K562 (cell line): ENCODE measurements around the gene EMP2. TPM values are rescaled to one million over a fixed set of nuclear protein-coding genes. Genes with fewer than 3 reads are reported as not detected.

ENCODE experiments used
- ARID2 ChIP-seq: fragments of 450-650 bp; IDR thresholded peaks from 2 replicates; pipeline ENCODE4 v1.6.1; 2017; ENCODE audit warnings: antibody characterized with exemption, mild to moderate bottlenecking
- ASH1L ChIP-seq: fragments of 450-650 bp; IDR thresholded peaks from 2 replicates; pipeline ENCODE4 v1.6.1; 2018; ENCODE audit warnings: borderline replicate concordance, mild to moderate bottlenecking, low read depth; ENCODE audit not compliant: partially characterized antibody
- CHD2 ChIP-seq: IDR thresholded peaks from 2 replicates; pipeline ENCODE4 v1.6.1; 2011; ENCODE audit warnings: low read depth, low read length
- L3MBTL2 ChIP-seq: fragments of 450-650 bp; IDR thresholded peaks from 2 replicates; pipeline ENCODE4 v1.6.1; 2016; ENCODE audit warnings: mild to moderate bottlenecking, moderate library complexity
- MBD2 ChIP-seq: sonication (generic); IDR thresholded peaks from 2 replicates; pipeline ENCODE4 v1.6.1; 2016; ENCODE audit warnings: low read depth, borderline replicate concordance
- RBM25 ChIP-seq: fragments of 200-400 bp; formaldehyde crosslinking; IDR thresholded peaks from 2 replicates; pipeline ENCODE4 v1.6.1; 2018; ENCODE audit warnings: low read length, low read depth, moderate library complexity; ENCODE audit not compliant: severe bottlenecking
- ZBTB11 ChIP-seq, 3 experiments: fragments of 200-800 bp in 1 of 3; fragments of 250-450 bp in 1 of 3; fragments of 450-650 bp in 1 of 3; sonication (Bioruptor Pico) in 1 of 3; sonication (Bioruptor generic) in 1 of 3; formaldehyde crosslinking in 1 of 3; IDR thresholded peaks; 2 replicates each; pipeline versions ENCODE4 v1.6.1 to v1.8.0; 2016 to 2022; ENCODE audit warnings: mild to moderate bottlenecking in 2 of 3, missing genetic modification characterization in 2 of 3, missing compliant biosample characterization in 1 of 3, moderate library complexity in 1 of 3
- ZNF311 ChIP-seq: fragments of 250-450 bp; sonication (Bioruptor Pico); IDR thresholded peaks from 2 replicates; pipeline ENCODE4 v1.4.0; 2020; ENCODE audit warnings: mild to moderate bottlenecking, moderate library complexity
- polyA plus RNA-seq, 8 experiments: library from polyadenylated mRNA; depleted of rRNA in 4 of 8; stranded (reverse) in 5 of 8; unstranded in 3 of 8; fragments of >200 nt; fragmentation: Nextera tagmentation in 2 of 8; fragmentation: Illumina TruSeq in 1 of 8; extraction: Ambion mirVana in 2 of 8; extraction: Trizol in 1 of 8; gene quantifications; 2 replicates each; pipeline versions ENCODE4 v1.2.1 to v1.2.3, GENCODE V29; 2011 to 2014; ENCODE audit warnings: inconsistent platforms in 1 of 8, missing spikeins in 1 of 8
- total RNA-seq, 7 experiments: library from RNA; depleted of rRNA in 6 of 7; stranded (reverse); fragments of >200 nt in 6 of 7; fragmentation: Illumina TruSeq in 2 of 7; extraction: Trizol in 2 of 7; gene quantifications; 2 replicates each; pipeline versions ENCODE4 v1.2.1 to v1.2.3, GENCODE V29; 2011 to 2021; ENCODE audit warnings: low replicate concordance in 1 of 7
- TF ChIP-seq, protein P1 (sequence below): fragments of 450-650 bp; IDR thresholded peaks from 2 replicates; pipeline ENCODE4 v1.6.1; 2016; ENCODE audit warnings: mild to moderate bottlenecking, moderate library complexity
- TF ChIP-seq, protein P2 (sequence below), 2 experiments: fragments of 450-650 bp; conservative IDR thresholded peaks; 2 replicates each; pipeline ENCODE4 v1.6.1; 2017; ENCODE audit warnings: mild to moderate bottlenecking in 2 of 2, moderate library complexity in 2 of 2

The EMP2 gene
- total and polyA plus RNA-seq, 9 of the 15 experiments (the other 6 are each of a cell fraction or from before 2014, with no cell fraction given): 0.73 to 6.2 (median 3.1) TPM

DNA sequence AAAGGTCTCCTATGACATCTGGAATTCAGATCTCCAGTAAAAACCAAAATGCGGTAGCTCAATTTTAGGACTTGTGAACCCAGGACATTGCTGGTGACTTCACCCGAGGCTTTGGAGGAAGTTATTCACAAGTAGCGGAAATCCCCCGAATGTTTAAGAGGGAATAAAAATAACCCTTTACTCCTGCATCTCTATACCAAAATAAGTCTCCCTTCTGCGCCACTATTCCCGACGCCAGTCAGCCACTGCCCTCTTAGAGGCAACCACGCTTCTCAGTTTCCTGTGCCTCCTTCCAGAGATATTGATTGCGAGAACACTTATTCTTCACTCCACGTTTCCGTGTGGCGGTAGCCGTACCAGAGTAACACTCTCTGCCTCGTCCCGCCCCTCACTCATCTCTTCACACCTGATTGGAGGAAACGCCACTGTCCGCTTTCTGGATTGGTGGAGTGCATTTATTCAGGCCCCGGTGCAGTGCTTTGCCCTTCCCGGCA, 27.4 kb downstream of the EMP2 start (continued):
- TF ChIP-seq ZBTB11 (CRISPR knock-in tag; IDR thresholded peaks at IDR 0.05): peak in 1 of 3 experiments; percentile 32; a peak in 1 of 6 replicates
- TF ChIP-seq, protein P1, sequence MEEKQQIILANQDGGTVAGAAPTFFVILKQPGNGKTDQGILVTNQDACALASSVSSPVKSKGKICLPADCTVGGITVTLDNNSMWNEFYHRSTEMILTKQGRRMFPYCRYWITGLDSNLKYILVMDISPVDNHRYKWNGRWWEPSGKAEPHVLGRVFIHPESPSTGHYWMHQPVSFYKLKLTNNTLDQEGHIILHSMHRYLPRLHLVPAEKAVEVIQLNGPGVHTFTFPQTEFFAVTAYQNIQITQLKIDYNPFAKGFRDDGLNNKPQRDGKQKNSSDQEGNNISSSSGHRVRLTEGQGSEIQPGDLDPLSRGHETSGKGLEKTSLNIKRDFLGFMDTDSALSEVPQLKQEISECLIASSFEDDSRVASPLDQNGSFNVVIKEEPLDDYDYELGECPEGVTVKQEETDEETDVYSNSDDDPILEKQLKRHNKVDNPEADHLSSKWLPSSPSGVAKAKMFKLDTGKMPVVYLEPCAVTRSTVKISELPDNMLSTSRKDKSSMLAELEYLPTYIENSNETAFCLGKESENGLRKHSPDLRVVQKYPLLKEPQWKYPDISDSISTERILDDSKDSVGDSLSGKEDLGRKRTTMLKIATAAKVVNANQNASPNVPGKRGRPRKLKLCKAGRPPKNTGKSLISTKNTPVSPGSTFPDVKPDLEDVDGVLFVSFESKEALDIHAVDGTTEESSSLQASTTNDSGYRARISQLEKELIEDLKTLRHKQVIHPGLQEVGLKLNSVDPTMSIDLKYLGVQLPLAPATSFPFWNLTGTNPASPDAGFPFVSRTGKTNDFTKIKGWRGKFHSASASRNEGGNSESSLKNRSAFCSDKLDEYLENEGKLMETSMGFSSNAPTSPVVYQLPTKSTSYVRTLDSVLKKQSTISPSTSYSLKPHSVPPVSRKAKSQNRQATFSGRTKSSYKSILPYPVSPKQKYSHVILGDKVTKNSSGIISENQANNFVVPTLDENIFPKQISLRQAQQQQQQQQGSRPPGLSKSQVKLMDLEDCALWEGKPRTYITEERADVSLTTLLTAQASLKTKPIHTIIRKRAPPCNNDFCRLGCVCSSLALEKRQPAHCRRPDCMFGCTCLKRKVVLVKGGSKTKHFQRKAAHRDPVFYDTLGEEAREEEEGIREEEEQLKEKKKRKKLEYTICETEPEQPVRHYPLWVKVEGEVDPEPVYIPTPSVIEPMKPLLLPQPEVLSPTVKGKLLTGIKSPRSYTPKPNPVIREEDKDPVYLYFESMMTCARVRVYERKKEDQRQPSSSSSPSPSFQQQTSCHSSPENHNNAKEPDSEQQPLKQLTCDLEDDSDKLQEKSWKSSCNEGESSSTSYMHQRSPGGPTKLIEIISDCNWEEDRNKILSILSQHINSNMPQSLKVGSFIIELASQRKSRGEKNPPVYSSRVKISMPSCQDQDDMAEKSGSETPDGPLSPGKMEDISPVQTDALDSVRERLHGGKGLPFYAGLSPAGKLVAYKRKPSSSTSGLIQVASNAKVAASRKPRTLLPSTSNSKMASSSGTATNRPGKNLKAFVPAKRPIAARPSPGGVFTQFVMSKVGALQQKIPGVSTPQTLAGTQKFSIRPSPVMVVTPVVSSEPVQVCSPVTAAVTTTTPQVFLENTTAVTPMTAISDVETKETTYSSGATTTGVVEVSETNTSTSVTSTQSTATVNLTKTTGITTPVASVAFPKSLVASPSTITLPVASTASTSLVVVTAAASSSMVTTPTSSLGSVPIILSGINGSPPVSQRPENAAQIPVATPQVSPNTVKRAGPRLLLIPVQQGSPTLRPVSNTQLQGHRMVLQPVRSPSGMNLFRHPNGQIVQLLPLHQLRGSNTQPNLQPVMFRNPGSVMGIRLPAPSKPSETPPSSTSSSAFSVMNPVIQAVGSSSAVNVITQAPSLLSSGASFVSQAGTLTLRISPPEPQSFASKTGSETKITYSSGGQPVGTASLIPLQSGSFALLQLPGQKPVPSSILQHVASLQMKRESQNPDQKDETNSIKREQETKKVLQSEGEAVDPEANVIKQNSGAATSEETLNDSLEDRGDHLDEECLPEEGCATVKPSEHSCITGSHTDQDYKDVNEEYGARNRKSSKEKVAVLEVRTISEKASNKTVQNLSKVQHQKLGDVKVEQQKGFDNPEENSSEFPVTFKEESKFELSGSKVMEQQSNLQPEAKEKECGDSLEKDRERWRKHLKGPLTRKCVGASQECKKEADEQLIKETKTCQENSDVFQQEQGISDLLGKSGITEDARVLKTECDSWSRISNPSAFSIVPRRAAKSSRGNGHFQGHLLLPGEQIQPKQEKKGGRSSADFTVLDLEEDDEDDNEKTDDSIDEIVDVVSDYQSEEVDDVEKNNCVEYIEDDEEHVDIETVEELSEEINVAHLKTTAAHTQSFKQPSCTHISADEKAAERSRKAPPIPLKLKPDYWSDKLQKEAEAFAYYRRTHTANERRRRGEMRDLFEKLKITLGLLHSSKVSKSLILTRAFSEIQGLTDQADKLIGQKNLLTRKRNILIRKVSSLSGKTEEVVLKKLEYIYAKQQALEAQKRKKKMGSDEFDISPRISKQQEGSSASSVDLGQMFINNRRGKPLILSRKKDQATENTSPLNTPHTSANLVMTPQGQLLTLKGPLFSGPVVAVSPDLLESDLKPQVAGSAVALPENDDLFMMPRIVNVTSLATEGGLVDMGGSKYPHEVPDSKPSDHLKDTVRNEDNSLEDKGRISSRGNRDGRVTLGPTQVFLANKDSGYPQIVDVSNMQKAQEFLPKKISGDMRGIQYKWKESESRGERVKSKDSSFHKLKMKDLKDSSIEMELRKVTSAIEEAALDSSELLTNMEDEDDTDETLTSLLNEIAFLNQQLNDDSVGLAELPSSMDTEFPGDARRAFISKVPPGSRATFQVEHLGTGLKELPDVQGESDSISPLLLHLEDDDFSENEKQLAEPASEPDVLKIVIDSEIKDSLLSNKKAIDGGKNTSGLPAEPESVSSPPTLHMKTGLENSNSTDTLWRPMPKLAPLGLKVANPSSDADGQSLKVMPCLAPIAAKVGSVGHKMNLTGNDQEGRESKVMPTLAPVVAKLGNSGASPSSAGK: 0 out of 2 replicates have a peak, but pooled peaks have one; percentile 34
- TF ChIP-seq, protein P2, sequence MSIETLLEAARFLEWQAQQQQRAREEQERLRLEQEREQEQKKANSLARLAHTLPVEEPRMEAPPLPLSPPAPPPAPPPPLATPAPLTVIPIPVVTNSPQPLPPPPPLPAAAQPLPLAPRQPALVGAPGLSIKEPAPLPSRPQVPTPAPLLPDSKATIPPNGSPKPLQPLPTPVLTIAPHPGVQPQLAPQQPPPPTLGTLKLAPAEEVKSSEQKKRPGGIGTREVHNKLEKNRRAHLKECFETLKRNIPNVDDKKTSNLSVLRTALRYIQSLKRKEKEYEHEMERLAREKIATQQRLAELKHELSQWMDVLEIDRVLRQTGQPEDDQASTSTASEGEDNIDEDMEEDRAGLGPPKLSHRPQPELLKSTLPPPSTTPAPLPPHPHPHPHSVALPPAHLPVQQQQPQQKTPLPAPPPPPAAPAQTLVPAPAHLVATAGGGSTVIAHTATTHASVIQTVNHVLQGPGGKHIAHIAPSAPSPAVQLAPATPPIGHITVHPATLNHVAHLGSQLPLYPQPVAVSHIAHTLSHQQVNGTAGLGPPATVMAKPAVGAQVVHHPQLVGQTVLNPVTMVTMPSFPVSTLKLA (conservative IDR thresholded peaks at IDR 0.05): 0 out of 4 replicates have a peak, but pooled peaks of 1 of the 2 experiments have one; percentile 13
- TF ChIP-seq CHD2: peak; percentile 44; the same call in 1 of the 2 replicates
- peak; percentile 43; the same call in 1 of the 2 replicates for TF ChIP-seq L3MBTL2
- TF ChIP-seq ARID2: no peak
- TF ChIP-seq MBD2: 0 out of 2 replicates have a peak, but pooled peaks have one; percentile 59
- TF ChIP-seq ZNF311 (CRISPR knock-in tag): no peak
- TF ChIP-seq ASH1L: peak; percentile 51
- TF ChIP-seq RBM25: peak; percentile 74
